Endometrial microvascular endothelial cells (primary cell): ENCODE results near the gene RAD23A. TPM values are rescaled to one million over a fixed set of nuclear protein-coding genes. Genes with fewer than 3 reads are reported as not detected.
"Not testable (repeated sequence)": the region's sequence is repeated elsewhere in the genome, so short reads cannot be mapped to it uniquely, and the experiment has no call there.

Experiments
- in situ Hi-C: cut with HindIII; loops from 2 replicates; pipeline ENCODE4 v1.10.0; 2017; ENCODE audit warnings: low sequenced_read_pairs, low pct_unique_long_range_greater_than_20kb; ENCODE audit errors: inconsistent ontology term
- total RNA-seq: library from RNA; depleted of rRNA; stranded (reverse); fragments of >200 nt; gene quantifications from one replicate; pipeline ENCODE4 v1.2.3, GENCODE V29; 2015; ENCODE audit errors: inconsistent ontology term

Gene RAD23A
- 138 TPM for total RNA-seq

DNA sequence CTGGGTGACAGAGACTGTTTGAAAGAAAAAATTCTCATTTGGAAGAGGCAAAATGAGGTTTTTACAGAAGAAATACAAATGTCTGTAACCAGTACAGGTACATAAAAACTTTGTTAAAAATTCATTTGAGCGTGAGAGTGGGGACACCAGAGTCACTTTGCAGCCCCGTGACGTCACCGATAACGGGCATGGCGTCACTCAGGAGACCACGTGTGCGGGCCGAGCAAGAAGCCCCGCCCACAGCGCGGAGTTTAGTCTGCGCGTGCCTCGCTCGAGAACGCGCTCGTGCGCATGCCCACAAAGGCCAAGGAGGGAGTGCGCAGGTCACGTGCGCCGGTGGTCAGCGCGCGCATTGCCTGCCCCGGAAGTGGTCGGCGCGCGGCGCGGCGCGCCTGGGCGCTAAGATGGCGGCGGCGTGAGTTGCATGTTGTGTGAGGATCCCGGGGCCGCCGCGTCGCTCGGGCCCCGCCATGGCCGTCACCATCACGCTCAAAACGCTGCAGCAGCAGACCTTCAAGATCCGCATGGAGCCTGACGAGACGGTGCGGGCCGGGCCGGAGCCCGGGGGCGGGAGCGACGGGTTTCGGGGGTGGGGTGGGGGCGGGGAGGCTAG is at the start of gene RAD23A:
Gene RAD23A (plus strand): TSS at position 384 of the 613 bp plus-strand sequence. CDS start 87 bp downstream, at position 471.
- in situ Hi-C loops = no loop called here

DNA sequence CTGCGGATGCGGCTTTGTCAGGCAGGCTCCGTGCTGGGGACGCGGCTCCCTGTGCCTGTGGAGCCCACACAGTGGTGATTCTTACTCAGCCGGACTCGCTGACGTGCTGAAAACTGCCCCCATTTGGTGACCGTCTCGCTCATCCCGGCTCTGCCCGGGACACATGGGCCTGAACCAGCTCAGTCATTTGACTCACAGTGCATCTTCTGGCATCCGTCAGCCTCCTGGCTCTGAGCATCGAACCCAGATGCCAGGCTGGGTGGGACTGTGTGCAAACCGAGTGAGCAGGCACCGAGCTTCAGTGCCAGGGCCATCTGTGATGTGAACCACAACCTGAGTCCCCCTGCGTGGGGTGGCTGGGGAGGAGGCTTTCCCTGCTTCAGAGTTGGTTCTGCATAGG is 49.2 kb upstream of the RAD23A start:
- in situ Hi-C loops = no loop called here

DNA sequence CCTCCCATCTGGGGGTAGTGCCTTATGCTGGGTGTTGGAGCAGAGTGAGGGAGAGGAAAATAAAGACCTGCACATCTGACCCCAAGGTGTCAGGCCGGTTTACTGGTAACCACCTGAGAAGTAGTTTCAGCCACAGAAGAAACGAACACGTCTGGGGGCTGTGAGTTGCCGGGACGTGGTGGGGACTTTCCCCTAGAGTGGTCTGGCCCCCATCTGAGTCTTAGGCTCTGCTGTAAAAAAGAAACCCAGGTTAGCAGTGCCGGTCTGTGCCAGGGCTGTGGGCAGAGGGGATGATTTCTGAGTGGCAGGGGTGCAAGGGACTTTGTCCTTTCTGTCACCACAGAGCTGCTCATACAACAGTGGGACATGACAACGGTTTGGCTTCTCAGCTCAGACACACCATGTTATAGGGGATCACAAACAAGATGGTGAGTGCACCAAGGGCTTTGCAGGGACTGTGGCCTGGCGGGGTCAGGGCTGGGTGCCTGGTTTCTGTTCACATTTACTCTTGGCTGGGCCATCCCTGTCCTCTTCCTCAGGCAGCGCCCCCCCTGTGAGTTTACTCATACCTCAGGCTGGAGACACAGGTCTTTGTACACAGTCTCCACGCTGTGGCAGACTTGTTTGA is 45.7 kb upstream of the RAD23A start:
- in situ Hi-C loops = no loop called here

DNA sequence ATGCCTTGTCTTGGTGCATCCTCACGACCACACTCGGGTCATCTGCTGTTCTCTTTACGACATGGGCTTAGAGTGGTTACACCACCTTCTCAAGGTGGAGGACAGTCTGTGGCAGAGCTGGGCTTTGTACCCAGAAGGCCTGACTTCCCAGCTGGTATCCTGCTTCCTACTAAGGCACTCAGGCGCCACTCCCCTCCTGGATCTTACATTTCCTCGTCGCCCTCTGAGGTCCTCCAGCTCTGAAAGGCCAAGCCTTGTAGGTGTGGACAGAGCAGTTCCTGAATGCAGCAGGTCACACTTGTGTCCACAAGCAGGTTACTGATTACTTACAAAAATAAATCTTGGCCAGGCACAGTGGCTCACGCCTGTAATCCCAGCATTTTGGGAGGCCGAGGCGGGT is 38.5 kb upstream of the RAD23A start:
- in situ Hi-C loops = no loop called here

DNA sequence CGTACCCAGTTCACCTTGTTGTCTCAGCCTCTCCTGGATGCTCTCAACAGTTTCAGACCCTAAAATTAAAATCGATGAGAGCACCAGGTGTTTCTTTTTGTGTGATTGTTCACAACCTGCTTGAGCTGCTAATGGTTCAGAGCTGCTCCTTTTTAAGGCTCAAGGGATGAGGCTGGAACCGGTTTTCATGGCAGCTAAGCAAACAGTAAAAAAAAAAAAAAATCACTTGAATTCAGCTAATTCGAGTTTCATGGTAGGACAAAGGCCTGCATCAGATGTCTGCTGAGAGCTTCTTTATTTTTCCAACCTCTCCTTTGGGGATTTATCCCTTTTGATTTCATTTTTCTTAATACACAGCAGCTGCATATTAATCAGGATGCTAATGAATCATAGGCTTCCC is 33.1 kb upstream of the RAD23A start:
- in situ Hi-C loops = no loop called here

DNA sequence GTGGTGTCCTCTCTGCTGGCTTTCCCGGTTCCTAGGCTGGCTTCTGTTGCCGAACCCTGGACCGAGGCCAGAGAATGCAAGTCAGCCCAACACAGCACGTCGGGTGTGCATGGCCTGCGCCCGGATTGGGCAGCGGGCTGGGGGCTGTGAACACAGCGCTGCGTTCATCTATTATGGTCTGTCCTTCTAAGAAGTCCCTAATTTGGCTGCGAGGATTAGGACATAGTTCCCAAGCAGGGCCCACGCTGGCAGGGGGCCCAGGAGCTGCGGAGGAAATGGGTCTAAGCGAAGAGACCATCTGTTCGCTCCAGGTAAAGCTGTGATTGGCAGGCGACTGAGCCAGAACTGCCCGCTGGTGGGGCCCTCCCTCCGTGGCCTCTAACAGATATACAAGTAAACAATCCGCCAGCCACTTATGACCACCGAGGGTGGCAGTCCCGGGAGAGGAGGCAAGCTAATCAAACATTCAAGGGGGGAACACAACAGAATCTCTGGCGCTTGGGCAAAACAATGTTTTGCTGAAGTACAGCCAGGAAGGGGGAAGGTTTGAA is 32.6 kb upstream of the RAD23A start:
- in situ Hi-C loops = no loop called here

DNA sequence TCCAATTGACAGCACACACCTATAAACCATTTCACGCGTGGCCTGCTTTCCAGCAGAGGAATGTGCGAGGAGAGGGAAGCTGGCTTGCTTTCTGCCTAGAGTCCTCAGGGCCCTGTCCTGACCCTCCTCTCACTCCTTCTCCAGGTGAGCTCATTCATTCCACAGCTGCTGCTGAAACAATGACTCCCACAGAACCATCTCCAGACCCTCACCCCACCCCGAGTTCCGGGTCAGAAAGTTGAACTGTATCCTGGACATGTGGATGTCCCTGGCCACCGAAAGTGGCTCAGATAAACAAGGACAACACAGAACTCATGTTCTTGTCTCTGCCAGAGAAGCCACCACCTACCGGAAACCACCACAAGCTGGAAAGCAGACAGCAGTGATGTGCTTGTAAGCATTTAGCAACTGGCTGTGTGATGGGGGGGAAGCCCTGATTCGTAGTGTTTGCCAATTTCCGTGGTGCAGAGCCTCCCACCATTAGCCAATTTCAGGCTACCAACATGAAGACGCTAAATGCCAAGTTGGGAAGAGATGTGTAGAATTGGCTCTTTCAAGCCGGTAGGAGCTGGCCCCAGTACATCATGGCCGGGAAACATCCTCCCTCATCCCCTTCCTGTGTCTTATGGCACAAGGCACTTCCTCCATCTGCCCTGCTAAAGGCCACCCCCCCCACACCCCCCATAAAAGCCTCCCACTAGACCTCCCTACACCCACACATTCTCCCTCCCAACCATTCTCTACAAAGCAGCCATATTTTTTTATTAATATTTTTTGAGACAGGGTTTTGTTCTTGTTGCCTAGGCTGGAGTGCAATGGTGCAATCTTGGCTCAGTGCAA is 31.6 kb upstream of the RAD23A start:
- in situ Hi-C loops = no loop called here

DNA sequence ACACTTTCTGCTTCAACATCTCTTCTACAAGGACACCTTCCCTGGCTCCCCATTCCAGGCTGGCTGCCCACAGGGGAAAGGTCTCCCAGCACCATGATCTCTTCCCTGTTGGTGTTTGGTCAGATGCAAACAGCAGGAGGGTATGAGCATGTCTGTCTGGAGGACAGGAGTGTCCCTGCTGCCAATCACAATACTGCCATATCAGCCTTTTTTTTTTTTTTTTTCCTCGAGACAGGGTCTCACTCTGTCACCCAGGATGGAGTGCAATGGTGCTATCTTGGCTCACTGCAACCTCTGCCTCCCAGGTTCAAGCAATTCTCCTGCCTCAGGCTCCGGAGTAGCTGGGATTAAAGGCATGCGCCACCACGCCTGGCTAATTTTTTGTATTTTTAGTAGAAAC is 29.8 kb upstream of the RAD23A start:
- in situ Hi-C loops = not testable (repeated sequence)

DNA sequence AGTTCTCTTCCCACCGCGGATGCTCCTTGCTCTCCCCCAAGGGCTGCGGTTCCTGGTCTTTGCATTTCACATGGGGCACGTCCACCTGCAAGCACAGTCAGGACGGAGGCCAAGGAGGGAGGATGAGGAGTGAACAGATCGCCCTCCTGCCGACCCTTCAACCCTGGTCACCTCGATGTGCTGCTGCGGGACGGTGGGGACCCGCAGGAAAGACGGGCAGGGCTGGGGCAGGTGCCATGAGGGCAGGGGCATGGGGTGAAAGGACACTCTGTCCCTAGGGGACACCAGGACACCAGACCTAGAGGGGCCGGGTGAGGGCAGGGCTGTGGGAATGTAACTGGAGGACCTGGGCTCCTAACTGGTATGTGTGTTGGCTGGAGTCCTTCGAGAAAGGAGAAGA is 27.4 kb upstream of the RAD23A start:
- in situ Hi-C loops = no loop called here

DNA sequence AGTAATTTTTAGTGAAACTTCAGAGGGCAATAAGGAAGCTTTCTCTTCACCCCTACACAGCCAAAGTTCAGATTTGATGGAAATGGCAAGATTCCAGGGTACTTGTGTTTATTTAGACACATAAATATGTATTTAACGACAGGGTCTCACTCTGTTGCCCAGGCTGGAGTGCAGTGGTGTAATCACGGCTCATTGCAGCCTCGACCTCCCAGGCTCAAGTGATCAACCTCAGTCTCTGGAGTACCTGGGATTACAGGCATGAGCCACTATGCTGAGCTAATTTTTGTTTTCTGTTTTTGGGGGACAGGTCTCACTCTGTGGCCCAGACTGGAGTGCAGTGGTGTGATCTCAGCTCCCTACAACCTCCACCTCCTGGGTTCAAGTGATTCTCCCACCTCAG is 24.6 kb upstream of the RAD23A start:
- in situ Hi-C loops = no loop called here

DNA sequence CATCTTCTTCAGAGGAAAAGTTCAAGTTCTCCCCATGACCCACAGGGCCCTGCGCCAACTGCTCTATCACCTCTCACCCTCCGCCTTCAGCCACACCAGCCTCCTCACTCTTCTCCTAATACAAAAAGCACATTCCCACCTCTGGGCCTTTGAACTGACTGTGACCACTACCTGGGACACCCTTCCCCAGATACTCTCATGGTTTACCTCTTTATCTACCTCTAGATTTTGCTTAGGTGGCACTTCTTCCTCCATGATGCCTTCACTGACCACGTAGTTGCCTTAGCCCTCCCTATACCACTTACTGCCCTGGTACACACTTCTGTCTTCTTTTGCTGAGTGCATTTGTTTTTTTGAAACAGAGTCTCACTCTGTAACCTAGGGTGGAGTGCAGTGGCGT is 22.7 kb upstream of the RAD23A start:
- in situ Hi-C loops = no loop called here

DNA sequence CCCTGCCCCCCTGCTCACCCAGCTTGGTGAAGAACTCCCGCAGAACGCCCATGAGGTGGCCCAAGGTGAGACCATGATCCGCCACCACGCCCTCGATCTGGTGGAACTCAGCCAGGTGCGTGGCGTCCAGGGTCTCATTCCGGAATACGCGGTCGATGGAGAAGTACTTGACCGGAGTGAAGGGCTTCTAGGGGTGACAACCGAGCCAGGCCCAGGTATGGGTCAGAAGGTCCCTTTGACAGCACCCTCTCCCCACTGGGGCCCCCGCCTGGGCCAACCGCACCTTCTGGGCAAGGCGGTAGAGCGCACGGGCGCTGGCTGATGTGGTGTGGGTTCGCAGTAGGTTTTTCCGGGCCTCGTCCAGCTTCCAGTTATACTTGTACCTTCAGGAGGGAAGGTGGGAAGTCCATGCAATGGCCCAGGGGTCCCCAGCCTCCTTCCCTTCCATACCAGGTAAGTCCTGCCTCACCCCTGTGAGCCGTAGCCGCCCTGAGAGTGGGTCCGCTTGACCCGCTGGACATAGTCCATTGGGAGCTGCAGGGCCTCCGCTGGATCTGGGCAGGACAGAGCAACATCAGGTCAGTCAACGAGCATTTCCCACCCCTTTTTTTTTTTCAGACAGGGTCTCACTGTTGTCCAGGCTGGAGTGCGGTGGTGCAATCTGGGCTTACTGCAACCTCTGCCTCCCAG is 20.9 kb upstream of the RAD23A start:
- in situ Hi-C loops = no loop called here

DNA sequence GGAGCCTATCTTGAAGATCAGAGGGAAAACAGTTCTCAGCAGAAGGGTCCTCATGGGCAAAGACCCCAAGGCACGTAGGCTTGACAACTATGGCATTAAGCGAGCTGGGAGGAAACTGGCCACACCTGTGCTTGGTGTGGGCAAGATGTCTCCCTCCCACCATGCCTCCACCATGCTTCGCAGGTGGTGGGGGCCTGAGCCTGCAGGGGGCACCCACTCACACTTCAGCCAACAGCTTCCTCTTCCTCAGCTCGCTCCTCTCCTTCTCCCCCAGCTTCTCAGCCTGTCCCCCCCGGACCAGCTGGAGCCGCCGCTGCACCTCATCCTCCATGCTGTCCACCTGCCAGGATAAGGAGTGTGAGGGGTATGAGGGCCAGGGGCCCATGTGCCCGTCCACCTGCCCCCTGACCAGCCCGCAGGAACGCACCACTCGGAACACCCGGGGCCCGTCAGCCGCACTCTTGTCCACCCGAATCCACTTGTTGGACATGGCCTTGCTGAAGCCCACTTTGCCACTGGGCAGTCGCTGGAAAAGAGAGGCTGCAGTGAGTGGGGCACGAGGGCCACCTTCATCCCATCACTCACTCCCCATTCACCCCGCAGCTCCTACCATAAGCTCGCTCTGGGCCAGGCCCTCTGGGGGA is 15.5 kb upstream of the RAD23A start:
- in situ Hi-C loops = no loop called here

DNA sequence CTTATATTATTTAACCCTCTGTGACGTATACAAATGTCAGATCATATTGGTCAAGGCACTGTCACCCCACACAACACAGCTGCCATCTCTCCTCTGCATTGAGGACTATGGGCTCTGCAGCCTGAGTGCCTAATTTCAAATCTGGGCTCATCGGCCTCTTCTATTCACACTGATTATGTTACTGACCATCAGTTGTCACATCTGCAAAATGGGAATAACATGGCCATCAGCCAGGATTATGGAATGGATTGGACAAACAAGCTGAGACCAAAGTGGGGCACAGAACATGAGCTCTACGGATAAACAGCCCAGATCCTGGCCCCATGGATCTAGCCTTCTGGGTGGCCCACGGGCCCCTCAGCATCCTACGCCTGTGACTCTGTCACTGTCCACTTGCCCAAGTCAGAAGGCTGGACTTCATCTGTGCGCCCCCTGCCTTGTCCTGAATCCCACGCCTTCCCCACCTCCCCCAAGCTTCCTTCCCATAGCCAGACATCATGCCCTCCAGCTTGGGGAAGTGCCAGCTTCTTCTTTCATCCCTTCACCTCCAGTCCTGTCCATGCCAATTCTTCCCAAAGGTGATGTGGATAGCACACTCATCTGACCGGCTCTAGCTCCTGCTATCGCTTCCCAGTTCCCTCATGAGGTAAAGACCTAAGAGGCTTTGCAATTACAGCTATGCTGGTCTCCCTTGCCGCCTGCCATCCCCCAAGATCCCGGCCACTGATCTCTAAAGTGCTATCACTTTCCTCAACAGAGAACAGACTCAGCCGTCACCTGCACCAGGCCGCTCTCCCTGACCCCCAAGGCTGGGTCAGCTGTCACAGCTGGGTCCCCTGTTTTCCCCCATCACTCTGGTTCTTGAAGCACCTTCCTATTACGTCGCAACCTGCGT is 13.0 kb upstream of the RAD23A start:
- in situ Hi-C loops = no loop called here

DNA sequence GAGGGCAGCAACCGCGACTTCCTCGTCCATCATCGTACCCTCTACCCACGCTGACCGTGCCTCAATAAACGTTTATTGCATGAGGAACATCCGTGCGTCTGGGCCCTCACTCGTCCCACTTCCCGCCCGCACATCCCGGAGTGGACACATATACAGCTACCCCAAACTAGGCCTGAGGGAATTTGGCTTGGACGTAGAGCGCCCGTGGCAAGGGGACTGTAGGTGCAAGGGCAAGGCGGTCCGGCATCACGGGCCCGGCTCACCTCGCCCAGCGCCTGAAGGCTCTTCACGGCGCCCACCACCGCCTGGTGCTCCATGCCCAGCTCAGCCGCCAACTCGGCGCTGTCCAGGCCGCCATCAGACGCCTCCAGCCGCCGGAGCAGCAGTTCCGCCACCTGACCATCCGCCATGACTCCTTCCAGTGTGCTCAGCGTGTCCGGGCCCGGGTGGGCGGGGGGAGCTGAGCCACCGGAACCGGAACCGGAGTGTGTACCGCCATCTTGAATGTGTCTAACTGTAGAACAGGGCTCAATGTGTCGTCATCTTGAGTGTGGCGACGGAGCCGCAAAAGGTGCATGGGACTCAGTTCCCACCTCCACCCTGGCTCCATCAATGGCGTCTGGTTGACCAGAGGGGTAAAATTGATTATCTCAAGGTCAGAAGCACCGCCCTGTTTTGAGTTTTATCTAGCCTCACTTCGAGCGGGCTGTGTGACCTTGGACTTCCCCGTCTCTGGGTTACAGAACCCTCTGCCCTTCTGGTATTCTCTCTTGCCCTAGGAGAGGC is 12.2 kb upstream of the RAD23A start, which contains the start of gene FARSA:
Gene FARSA (minus strand): TSS at position 425 of the 786 bp plus-strand sequence. CDS start 15 bp downstream, at position 410.
- in situ Hi-C loops = no loop called here

DNA sequence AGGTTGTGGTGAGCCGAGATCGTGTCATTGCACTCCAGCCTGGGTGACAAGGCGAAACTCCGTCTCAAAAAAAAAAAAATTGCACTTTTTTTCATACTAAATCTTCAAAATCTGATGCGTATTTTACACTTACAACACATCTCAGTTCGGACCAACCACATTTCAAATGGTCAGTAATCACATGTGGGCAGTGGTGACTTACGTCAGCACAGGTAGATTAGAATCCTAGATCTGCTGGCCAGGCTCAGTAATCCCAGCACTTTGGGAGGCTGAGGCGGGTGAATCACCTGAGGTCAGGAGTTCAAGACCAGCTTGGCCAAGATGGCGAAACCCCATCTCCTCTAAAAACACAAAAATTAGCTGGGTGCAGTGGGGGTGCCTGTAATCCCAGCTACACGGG is 10.6 kb upstream of the RAD23A start:
- in situ Hi-C loops = no loop called here

DNA sequence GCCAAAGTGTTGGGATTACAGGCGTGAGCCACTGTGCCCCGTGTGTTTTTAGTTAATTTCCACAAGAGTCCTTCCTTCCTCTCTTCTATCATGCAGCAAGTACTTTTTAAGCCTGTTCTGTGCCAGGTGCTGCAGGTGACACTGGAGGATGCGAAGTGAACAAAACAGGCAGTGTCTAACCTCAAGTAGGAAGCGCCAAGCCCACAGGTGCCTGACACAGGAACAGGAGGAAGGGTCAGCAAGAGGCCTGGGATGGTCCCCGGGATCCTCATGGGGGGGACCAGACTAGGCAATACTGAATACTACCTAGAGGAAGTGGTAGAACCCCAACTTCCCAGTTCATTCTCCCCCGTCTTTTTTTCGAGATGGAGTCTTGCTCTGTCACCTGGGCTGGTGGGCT is 9.1 kb upstream of the RAD23A start:
- in situ Hi-C loops = no loop called here
